GM23248 (cell line): ENCODE results near the gene MISP. TPM values are rescaled to one million over a fixed set of nuclear protein-coding genes. Genes with fewer than 3 reads are reported as not detected.

ENCODE experiments used
- DNase-seq: peaks from one replicate; pipeline ENCODE4 v3.0.0-alpha.2; 2015
- H2AFZ ChIP-seq: fragments of 200-600 bp; sonication (generic); 2 replicates; pipeline ENCODE4 v1.6.1; 2016; ENCODE audit warnings: antibody characterized with exemption
- H3F3A ChIP-seq: fragments of 200-600 bp; sonication (generic); 2 replicates; pipeline ENCODE4 v1.6.1; 2016; ENCODE audit warnings: mild to moderate bottlenecking, antibody characterized with exemption, mixed run types; ENCODE audit not compliant: insufficient read depth
- H3K27ac ChIP-seq: fragments of 200-600 bp; sonication (generic); 2 replicates; pipeline ENCODE4 v1.5.1; 2016; ENCODE audit warnings: mild to moderate bottlenecking
- H3K27me3 ChIP-seq: fragments of 200-600 bp; sonication (generic); replicated peaks from 2 replicates; pipeline ENCODE4 v1.6.1; 2016; ENCODE audit warnings: mild to moderate bottlenecking; ENCODE audit not compliant: insufficient read depth
- H3K36me3 ChIP-seq: fragments of 200-600 bp; sonication (generic); 2 replicates; pipeline ENCODE4 v1.6.1; 2016; ENCODE audit warnings: low read depth, mild to moderate bottlenecking
- H3K4me1 ChIP-seq: fragments of 200-600 bp; sonication (generic); 2 replicates; pipeline ENCODE4 v1.6.1; 2016; ENCODE audit warnings: mild to moderate bottlenecking; ENCODE audit not compliant: insufficient read depth
- H3K4me2 ChIP-seq: fragments of 200-600 bp; sonication (generic); one replicate; pipeline ENCODE4 v1.6.1; 2016; ENCODE audit warnings: mild to moderate bottlenecking; ENCODE audit not compliant: unreplicated experiment
- H3K4me3 ChIP-seq: fragments of 200-600 bp; sonication (generic); 2 replicates; pipeline ENCODE4 v1.5.1; 2016; ENCODE audit warnings: mild to moderate bottlenecking
- H3K79me2 ChIP-seq: fragments of 200-600 bp; sonication (generic); 2 replicates; pipeline ENCODE4 v1.6.1; 2016; ENCODE audit warnings: mild to moderate bottlenecking; ENCODE audit not compliant: insufficient read depth
- H3K9ac ChIP-seq: fragments of 200-600 bp; sonication (generic); 2 replicates; pipeline ENCODE4 v1.6.1; 2016; ENCODE audit warnings: mild to moderate bottlenecking
- H3K9me2 ChIP-seq: fragments of 200-600 bp; sonication (generic); 2 replicates; pipeline ENCODE4 v1.6.1; 2016; ENCODE audit warnings: mixed run types, mild to moderate bottlenecking, moderate library complexity; ENCODE audit not compliant: insufficient read depth
- H3K9me3 ChIP-seq: fragments of 200-600 bp; sonication (generic); one replicate; pipeline ENCODE4 v1.6.1; 2017; ENCODE audit warnings: low read depth
- H4K20me1 ChIP-seq: fragments of 200-600 bp; sonication (generic); 2 replicates; pipeline ENCODE4 v1.6.0; 2016; ENCODE audit not compliant: insufficient read depth
- EZH2 ChIP-seq: fragments of 200-600 bp; sonication (generic); IDR thresholded peaks from 2 replicates; pipeline ENCODE4 v1.6.1; 2018; ENCODE audit warnings: antibody characterized with exemption, mild to moderate bottlenecking; ENCODE audit not compliant: insufficient read depth, poor library complexity, severe bottlenecking
- EZH2phosphoT487 ChIP-seq: fragments of 200-600 bp; sonication (generic); IDR thresholded peaks from 2 replicates; pipeline ENCODE4 v1.6.1; 2018; ENCODE audit warnings: antibody characterized with exemption, moderate library complexity, mild to moderate bottlenecking, low read depth; ENCODE audit not compliant: insufficient read depth
- WGBS, 2 experiments: methylation state at CpG; one replicate each; pipeline ENCODE4 v1.1.6; 2015 to 2017; ENCODE audit warnings: low lambda C conversion rate in 2 of 2, low coverage in 1 of 2; ENCODE audit errors: missing lambda C conversion rate in 2 of 2; 5-methylcytosine and 5-hydroxymethylcytosine counted together
- in situ Hi-C: fragments of 300-500 bp; cut with MboI; formaldehyde crosslinking; loops from 2 replicates; pipeline ENCODE4 v1.15.0; 2020
- polyA plus RNA-seq: library from polyadenylated mRNA; unstranded; fragments of >200 nt; fragmentation: Nextera tagmentation; extraction: Ambion mirVana; gene quantifications from 2 replicates; pipeline ENCODE4 v1.2.1, GENCODE V29; 2016
- total RNA-seq: library from RNA; depleted of rRNA; stranded (reverse); fragments of >200 nt; shearing (Covaris generic); gene quantifications from 2 replicates; pipeline ENCODE4 v1.2.3, GENCODE V29; 2014

The MISP gene
- total and polyA plus RNA-seq, 2 experiments from 2014 or later, result not detected

DNA sequence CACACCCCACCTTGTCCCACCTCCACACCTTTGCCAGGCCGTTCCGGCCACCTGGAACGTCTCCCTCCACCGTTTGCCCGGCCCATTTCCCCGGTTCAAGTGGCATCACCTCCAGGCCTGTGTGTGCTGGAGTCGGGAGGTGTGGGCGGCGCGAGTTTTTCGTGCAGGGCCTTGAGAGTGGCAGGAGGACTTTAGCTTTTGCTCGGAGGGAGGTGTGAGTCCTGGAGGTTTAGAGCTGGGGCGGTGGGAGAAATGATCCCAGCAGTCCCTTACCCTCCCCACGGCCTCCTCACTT is 46.5 kb upstream of the MISP start:
- in situ Hi-C loops, result no loop called here
- H3K9me3 ChIP-seq, result no peaks in the 10 kb centered on the region
- peaks cover 8% of the 10 kb centered on the region; the same call in 1 of the 2 replicates for H3K27me3 ChIP-seq
- H3K4me1 ChIP-seq, result no peaks in the 10 kb centered on the region
- no peak overlapping the region for H3K4me2 ChIP-seq
- H3K27ac ChIP-seq, result no peak overlapping the region
- no peaks in the 10 kb centered on the region for H3K36me3 ChIP-seq
- 46 to 48% methylated on average over 14 of the region's 14 CpGs for WGBS, 2 experiments
- peaks cover 7% of the 10 kb centered on the region; the same call in 1 of the 2 replicates for H3F3A ChIP-seq
- no peak overlapping the region for H3K9ac ChIP-seq
- no peak overlapping the region for H2AFZ ChIP-seq
- no peak for TF ChIP-seq EZH2phosphoT487
- TF ChIP-seq EZH2, result no peak
- no peaks in the 10 kb centered on the region for H3K79me2 ChIP-seq
- H4K20me1 ChIP-seq, result no peaks in the 10 kb centered on the region
- DNase-seq, result no peak
- no peak overlapping the region for H3K4me3 ChIP-seq
- H3K9me2 ChIP-seq, result no peaks in the 10 kb centered on the region

DNA sequence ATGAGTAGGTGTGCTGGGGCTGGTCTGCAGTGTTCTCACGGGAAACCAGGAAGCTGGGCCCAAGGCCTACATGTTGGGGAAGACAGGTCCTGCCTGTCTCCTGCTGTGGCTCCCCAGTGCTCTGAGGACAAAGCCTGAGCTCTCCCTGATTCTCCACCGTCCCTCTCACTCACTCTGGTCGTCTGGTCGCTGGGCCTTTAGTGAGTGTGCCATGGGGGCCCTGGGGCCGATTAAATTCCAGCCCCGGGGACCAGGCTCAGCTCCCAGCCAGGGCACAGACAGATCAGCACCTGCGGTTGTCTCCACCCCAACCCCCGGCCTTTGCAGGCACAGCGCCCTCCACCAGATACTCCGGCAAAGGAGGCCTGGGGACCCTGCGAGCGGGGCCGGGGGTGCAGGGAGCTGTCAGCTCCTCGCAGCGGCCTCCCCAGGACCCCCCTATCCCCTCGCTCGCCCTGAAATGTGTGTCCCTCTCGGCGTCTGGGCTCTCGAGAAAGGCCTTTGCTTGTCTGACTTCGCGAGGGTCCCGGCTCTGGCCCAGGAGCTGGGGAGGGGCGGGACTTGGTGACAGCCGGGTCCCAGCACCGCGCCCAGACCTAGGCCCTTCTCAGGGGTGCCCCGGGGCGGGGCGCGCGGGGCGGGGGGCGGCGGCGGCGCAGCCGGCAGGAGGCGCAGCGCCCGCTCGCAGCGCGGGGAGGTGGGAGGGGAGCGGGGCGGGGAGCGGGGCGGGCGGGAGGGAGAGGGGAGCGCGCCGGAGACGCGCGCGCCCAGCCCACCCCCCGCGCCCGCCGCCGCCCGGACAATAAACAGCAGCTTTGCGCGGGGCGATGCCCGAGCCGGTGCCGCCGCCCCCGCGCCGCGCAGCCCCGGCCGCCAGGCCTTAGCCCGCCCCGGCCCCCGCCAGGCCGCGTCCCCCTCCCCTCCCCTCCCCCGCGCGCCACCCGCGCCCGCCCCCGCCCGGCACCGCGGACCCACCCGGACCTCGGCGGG is 42.5 kb upstream of the MISP start, which contains the start of gene PALM:
PALM (plus strand) TSS at position 782 of the 990 bp plus-strand sequence. CDS start 212 bp downstream, outside the sequence.
- in situ Hi-C loops, result no loop called here
- H3K36me3 ChIP-seq, result no peaks in the 10 kb centered on the region
- H2AFZ ChIP-seq, result no peak within 1 kb of the TSS
- DNase-seq, result no peak
- peak within 1 kb of the TSS; percentile 42; the same call in 1 of the 2 replicates for H3K4me3 ChIP-seq
- H3F3A ChIP-seq, result peaks cover 7% of the 10 kb centered on the region; the same call in 1 of the 2 replicates
- H3K9me3 ChIP-seq, result no peaks in the 10 kb centered on the region
- H3K27ac ChIP-seq, result no peak within 1 kb of the TSS
- no peak within 1 kb of the TSS for H3K9ac ChIP-seq
- TF ChIP-seq EZH2 (peak; percentile 57), EZH2phosphoT487 (no peak)
- H4K20me1 ChIP-seq, result no peaks in the 10 kb centered on the region
- 19 to 30% methylated on average over 15 to 29 of the region's 93 CpGs for WGBS, 2 experiments
- H3K27me3 ChIP-seq, result peaks cover 15% of the 10 kb centered on the region; the same call in 1 of the 2 replicates
- H3K9me2 ChIP-seq, result no peaks in the 10 kb centered on the region
- H3K4me2 ChIP-seq, result no peak within 1 kb of the TSS
- no peaks in the 10 kb centered on the region for H3K79me2 ChIP-seq
- no peaks in the 10 kb centered on the region for H3K4me1 ChIP-seq

DNA sequence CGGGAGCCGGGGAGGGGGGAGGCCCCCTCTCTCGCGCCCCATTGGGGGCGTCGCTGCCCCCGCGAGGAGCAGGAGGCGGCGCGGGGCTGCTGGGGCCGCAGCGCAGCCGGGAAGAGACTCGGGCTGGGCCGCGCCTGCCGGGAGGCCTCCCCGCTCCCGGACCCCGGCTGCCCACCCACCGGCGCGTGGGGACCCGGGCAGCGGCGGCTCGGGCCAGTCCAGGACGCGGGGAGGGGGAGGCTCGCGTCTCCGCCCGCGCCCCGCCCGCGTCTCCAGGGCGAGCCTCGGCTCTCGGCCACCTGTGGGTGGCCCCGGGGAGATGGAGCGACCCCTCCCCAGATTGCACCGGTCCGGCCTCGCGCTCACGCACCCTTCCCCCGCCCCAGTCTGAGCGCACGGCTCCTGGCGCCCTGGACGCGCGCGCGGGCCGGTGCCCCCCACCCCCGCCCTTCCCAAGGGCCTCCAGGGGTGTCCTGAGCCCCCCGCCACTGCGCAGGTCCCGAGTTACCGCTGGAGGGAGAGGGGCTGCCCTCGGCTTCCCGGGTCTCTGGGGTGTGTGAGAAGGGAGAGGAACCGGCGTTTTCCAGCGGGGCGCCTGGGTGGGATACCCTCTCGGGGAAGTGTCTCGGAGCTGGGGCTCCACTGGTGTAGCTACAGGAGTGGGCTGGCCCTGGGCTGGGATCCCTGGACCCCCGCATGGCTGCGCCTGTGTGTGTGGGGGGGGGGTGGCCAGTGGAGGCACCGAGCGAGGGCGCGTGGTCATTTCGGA is 41.5 kb upstream of the MISP start:
- Histone ChIP-seq H3K36me3 (no peaks in the 10 kb centered on the region), H3K4me2 (no peak overlapping the region), H3K27me3 (peaks cover 15% of the 10 kb centered on the region; the same call in 1 of the 2 replicates), H3K4me1 (no peaks in the 10 kb centered on the region), H4K20me1 (no peaks in the 10 kb centered on the region), H3K27ac (no peak overlapping the region), H3K9ac (no peak overlapping the region), H3K9me3 (no peaks in the 10 kb centered on the region), H3K79me2 (no peaks in the 10 kb centered on the region), H3K9me2 (no peaks in the 10 kb centered on the region), H2AFZ (no peak overlapping the region), H3F3A (peaks cover 7% of the 10 kb centered on the region; the same call in 1 of the 2 replicates), H3K4me3 (peak overlapping the region; percentile 42; the same call in 1 of the 2 replicates)
- peak; percentile 65 for TF ChIP-seq EZH2
- no peak for TF ChIP-seq EZH2phosphoT487
- in situ Hi-C loops, result no loop called here
- WGBS, 2 experiments, result 2 to 4% methylated on average over 43 to 60 of the region's 78 CpGs
- DNase-seq, result no peak

DNA sequence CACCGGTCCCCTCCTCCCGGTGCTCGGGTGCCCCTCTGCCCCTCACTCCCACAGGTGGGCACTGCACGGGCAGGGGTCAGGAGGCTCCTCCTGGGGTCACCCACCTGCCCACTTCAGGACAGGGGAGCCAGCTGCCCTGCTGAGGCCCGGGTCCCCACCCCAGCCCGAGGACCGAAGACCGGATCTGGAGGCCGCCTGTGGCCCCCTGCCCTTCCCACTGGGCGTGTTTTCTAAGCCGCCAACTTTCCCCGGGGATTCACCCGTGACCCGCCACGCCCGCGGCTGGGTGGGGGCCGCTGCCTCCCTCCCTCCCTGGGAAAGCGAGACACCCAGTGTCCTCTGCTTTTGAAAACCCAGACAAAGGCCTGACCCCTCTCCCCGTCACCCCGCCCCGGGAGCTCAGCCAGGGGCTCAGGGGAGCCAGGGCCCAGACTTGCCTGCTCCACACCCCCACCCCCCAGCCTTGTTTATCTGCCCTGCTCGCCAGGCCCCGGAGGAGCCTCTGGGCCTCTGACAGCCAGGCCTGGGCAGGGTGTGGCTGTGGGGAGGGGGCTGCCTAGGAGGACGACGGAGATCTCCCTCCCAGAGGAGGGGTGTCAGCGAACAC is 40.8 kb upstream of the MISP start:
- no peak for TF ChIP-seq EZH2phosphoT487
- TF ChIP-seq EZH2, result peak; percentile 6
- in situ Hi-C loops, result no loop called here
- 4 to 5% methylated on average over 9 to 27 of the region's 27 CpGs for WGBS, 2 experiments
- Histone ChIP-seq H2AFZ (no peak overlapping the region), H3K79me2 (no peaks in the 10 kb centered on the region), H4K20me1 (no peaks in the 10 kb centered on the region), H3K4me2 (no peak overlapping the region), H3K4me3 (no peak overlapping the region), H3K9ac (no peak overlapping the region), H3K9me2 (no peaks in the 10 kb centered on the region), H3K9me3 (no peaks in the 10 kb centered on the region), H3F3A (peaks cover 7% of the 10 kb centered on the region; the same call in 1 of the 2 replicates), H3K27me3 (peaks cover 15% of the 10 kb centered on the region; the same call in 1 of the 2 replicates), H3K4me1 (no peaks in the 10 kb centered on the region), H3K27ac (no peak overlapping the region), H3K36me3 (no peaks in the 10 kb centered on the region)
- no peak for DNase-seq
